HL-60 (cell line): ENCODE data around the gene CCER1.

Experiments used
- DNase-seq, 2 experiments: peaks; one replicate each; pipeline ENCODE4 v3.0.0-alpha.2; 2010 to 2020; ENCODE audit warnings: low read depth in 1 of 2, low spot score in 1 of 2
- H3K27ac ChIP-seq: fragments of 250-450 bp; sonication (Bioruptor Pico); replicated peaks from 2 replicates; pipeline ENCODE4 v1.5.1; 2020; ENCODE audit warnings: mild to moderate bottlenecking, moderate library complexity
- H3K27me3 ChIP-seq: fragments of 250-450 bp; sonication (Bioruptor Pico); 2 replicates; pipeline ENCODE4 v1.5.1; 2021; ENCODE audit warnings: mild to moderate bottlenecking, moderate library complexity; ENCODE audit not compliant: insufficient read depth, poor library complexity, severe bottlenecking
- H3K4me3 ChIP-seq: replicated peaks from 2 replicates; pipeline ENCODE4 v1.5.1; 2011; ENCODE audit warnings: mild to moderate bottlenecking, control low read depth, low read length; ENCODE audit not compliant: insufficient read depth
- GABPA ChIP-seq: IDR thresholded peaks from 2 replicates; pipeline ENCODE4 v1.6.1; 2012; ENCODE audit warnings: low read depth
- POLR2AphosphoS5 ChIP-seq: IDR thresholded peaks from 2 replicates; pipeline ENCODE4 v1.6.1; 2012; ENCODE audit warnings: low read depth
- SPI1 ChIP-seq: IDR thresholded peaks from 2 replicates; pipeline ENCODE4 v1.6.1; 2012; ENCODE audit warnings: low read depth, mild to moderate bottlenecking, borderline replicate concordance
- TF ChIP-seq, protein P1 (sequence below): IDR thresholded peaks from one replicate; pipeline ENCODE4 v1.5.1; 2011; ENCODE audit warnings: low read length, control low read depth, inconsistent platforms; ENCODE audit not compliant: insufficient read depth
- TF ChIP-seq, protein P2 (sequence below): IDR thresholded peaks from 2 replicates; pipeline ENCODE4 v1.6.1; 2012; ENCODE audit warnings: low read depth; ENCODE audit not compliant: insufficient replicate concordance

Gene CCER1

DNA sequence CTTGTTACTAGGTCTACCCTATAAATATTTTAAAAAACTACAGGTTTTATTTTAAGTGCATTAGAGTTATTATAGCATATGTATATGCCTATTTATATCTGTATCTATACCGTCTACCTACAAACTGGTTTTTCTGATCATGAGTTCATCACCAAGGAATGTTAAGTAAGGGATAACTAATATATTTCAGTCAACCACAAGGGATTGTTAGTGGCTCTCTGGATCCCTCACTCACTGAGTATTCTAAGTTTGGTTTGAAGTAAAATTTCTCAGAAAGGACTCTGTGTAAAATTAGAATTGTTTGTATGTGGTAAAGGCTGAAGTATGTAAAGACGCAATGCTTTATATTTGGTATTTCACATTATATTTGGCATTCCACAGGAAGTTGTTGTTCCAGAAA is 45.0 kb upstream of the CCER1 start:
- H3K27ac ChIP-seq: no peak overlapping the region
- no peak for DNase-seq
- no peak for TF ChIP-seq SPI1
- TF ChIP-seq GABPA: no peak
- no peak for TF ChIP-seq POLR2AphosphoS5
- TF ChIP-seq, protein P1, sequence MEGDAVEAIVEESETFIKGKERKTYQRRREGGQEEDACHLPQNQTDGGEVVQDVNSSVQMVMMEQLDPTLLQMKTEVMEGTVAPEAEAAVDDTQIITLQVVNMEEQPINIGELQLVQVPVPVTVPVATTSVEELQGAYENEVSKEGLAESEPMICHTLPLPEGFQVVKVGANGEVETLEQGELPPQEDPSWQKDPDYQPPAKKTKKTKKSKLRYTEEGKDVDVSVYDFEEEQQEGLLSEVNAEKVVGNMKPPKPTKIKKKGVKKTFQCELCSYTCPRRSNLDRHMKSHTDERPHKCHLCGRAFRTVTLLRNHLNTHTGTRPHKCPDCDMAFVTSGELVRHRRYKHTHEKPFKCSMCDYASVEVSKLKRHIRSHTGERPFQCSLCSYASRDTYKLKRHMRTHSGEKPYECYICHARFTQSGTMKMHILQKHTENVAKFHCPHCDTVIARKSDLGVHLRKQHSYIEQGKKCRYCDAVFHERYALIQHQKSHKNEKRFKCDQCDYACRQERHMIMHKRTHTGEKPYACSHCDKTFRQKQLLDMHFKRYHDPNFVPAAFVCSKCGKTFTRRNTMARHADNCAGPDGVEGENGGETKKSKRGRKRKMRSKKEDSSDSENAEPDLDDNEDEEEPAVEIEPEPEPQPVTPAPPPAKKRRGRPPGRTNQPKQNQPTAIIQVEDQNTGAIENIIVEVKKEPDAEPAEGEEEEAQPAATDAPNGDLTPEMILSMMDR: no peak
- TF ChIP-seq, protein P2, sequence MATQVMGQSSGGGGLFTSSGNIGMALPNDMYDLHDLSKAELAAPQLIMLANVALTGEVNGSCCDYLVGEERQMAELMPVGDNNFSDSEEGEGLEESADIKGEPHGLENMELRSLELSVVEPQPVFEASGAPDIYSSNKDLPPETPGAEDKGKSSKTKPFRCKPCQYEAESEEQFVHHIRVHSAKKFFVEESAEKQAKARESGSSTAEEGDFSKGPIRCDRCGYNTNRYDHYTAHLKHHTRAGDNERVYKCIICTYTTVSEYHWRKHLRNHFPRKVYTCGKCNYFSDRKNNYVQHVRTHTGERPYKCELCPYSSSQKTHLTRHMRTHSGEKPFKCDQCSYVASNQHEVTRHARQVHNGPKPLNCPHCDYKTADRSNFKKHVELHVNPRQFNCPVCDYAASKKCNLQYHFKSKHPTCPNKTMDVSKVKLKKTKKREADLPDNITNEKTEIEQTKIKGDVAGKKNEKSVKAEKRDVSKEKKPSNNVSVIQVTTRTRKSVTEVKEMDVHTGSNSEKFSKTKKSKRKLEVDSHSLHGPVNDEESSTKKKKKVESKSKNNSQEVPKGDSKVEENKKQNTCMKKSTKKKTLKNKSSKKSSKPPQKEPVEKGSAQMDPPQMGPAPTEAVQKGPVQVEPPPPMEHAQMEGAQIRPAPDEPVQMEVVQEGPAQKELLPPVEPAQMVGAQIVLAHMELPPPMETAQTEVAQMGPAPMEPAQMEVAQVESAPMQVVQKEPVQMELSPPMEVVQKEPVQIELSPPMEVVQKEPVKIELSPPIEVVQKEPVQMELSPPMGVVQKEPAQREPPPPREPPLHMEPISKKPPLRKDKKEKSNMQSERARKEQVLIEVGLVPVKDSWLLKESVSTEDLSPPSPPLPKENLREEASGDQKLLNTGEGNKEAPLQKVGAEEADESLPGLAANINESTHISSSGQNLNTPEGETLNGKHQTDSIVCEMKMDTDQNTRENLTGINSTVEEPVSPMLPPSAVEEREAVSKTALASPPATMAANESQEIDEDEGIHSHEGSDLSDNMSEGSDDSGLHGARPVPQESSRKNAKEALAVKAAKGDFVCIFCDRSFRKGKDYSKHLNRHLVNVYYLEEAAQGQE: no peak
- H3K4me3 ChIP-seq: no peak overlapping the region
- H3K27me3 ChIP-seq: no peaks in the 10 kb centered on the region

DNA sequence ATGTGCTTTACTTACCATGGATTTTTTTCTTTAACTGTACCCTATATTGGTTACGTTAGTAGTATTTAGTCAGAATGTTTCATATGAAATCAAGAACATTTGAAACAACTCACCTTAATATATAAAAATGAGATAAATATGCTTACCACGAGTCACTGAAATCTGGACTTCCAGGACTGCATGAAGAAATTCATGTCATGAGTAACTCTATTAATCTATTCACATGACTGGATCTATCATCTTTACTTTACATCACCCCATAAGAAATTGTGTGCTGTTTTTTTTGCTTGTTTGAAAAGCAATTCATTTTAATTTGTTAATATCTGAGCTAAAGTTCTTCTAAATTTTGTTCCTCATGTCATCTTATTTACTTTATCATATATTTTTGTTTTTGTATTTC is 44.6 kb upstream of the CCER1 start:
- no peak for DNase-seq
- no peak overlapping the region for H3K4me3 ChIP-seq
- no peaks in the 10 kb centered on the region for H3K27me3 ChIP-seq
- TF ChIP-seq SPI1 (no peak), GABPA (no peak), POLR2AphosphoS5 (no peak)
- TF ChIP-seq, protein P2: no peak
- TF ChIP-seq, protein P1: no peak
- no peak overlapping the region for H3K27ac ChIP-seq

DNA sequence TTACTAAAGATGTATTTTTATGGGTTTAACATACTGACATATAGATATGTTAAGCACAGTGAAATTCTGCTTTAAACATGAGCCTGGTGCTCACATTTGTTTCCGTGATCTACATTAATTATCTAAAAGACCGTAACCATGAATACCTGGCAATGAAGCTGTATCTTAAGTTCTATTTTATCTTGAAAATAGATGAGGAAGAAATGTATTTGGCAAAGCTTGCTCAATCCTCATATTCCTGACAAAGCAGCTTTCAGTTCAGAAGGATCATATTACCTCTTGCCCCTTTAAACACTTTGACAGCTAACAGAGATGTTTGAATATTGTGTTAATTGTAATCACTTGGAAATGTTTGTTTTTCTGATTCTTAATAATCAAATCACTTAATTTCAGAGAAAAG is 40.0 kb upstream of the CCER1 start:
- Histone ChIP-seq H3K27me3 (no peaks in the 10 kb centered on the region), H3K4me3 (no peak overlapping the region), H3K27ac (no peak overlapping the region)
- DNase-seq: no peak
- TF ChIP-seq SPI1 (no peak), POLR2AphosphoS5 (no peak), GABPA (no peak)
- TF ChIP-seq, protein P1: no peak
- TF ChIP-seq, protein P2: no peak
